Parathyroid adenoma (tissue), 2 donors: ENCODE measurements around the gene AK1.
A peak's percentile ranks its signal among the peaks of the same experiment; 100 is the strongest.

Experiments
- H2AFZ ChIP-seq: fragments of 300-600 bp; sonication (generic); one replicate; pipeline ENCODE4 v1.7.0; 2017; ENCODE audit warnings: antibody characterized with exemption, mild to moderate bottlenecking
- H3K27ac ChIP-seq: fragments of 300-600 bp; sonication (generic); one replicate; pipeline ENCODE4 v1.7.0; 2017
- H3K27me3 ChIP-seq: fragments of 300-600 bp; sonication (generic); one replicate; pipeline ENCODE4 v1.7.0; 2017; ENCODE audit warnings: low read length; ENCODE audit not compliant: control insufficient read depth, insufficient read depth
- H3K36me3 ChIP-seq: fragments of 300-600 bp; sonication (generic); one replicate; pipeline ENCODE4 v1.7.0; 2017; ENCODE audit warnings: low read length; ENCODE audit not compliant: control insufficient read depth, insufficient read depth
- H3K4me1 ChIP-seq: fragments of 300-600 bp; sonication (generic); one replicate; pipeline ENCODE4 v1.7.0; 2017; ENCODE audit warnings: control low read depth
- H3K4me2 ChIP-seq: fragments of 300-600 bp; sonication (generic); one replicate; pipeline ENCODE4 v1.7.0; 2017; ENCODE audit warnings: low read length
- H3K4me3 ChIP-seq: fragments of 300-600 bp; sonication (generic); one replicate; pipeline ENCODE4 v1.7.0; 2017; ENCODE audit warnings: low read depth, low read length
- H3K79me2 ChIP-seq: fragments of 300-600 bp; sonication (generic); one replicate; pipeline ENCODE4 v1.7.0; 2017; ENCODE audit warnings: control low read depth
- H3K9ac ChIP-seq: fragments of 300-600 bp; sonication (generic); one replicate; pipeline ENCODE4 v1.7.0; 2017; ENCODE audit warnings: mild to moderate bottlenecking
- H3K9me3 ChIP-seq: fragments of 300-600 bp; sonication (generic); one replicate; pipeline ENCODE4 v1.7.0; 2017; ENCODE audit warnings: low read length; ENCODE audit not compliant: control insufficient read depth
- CTCF ChIP-seq: fragments of 300-600 bp; sonication (generic); IDR thresholded peaks from one replicate; pipeline ENCODE4 v1.7.0; 2017; ENCODE audit warnings: antibody characterized with exemption, mild to moderate bottlenecking
- donor health status: primary hyperparathyroidism.

The AK1 gene

GRCh38 chr9:127825319-127826051 lies 52.0 kb downstream of the AK1 start:
- H3K4me1 ChIP-seq, result no peaks in the 10 kb centered on the region
- H3K27ac ChIP-seq, result no peak overlapping the region
- no peaks in the 10 kb centered on the region for H3K36me3 ChIP-seq

GRCh38 chr9:127822108-127822507 lies 55.4 kb downstream of the AK1 start:
- Histone ChIP-seq H3K4me3 (no peak overlapping the region), H2AFZ (no peak overlapping the region), H3K27ac (no peak overlapping the region), H3K9ac (no peak overlapping the region), H3K4me1 (no peaks in the 10 kb centered on the region), H3K4me2 (no peak overlapping the region), H3K36me3 (no peaks in the 10 kb centered on the region), H3K9me3 (no peaks in the 10 kb centered on the region), H3K27me3 (no peaks in the 10 kb centered on the region), H3K79me2 (no peaks in the 10 kb centered on the region)
- TF ChIP-seq CTCF, result no peak

More at GRCh38 chr9:127825319-127826051, 52.0 kb downstream of the AK1 start:
- no peaks in the 10 kb centered on the region for H3K9me3 ChIP-seq
- H3K9ac ChIP-seq, result no peak overlapping the region
- peak; percentile 28 for TF ChIP-seq CTCF
- H3K79me2 ChIP-seq, result no peaks in the 10 kb centered on the region
- H3K27me3 ChIP-seq, result no peaks in the 10 kb centered on the region
- H3K4me2 ChIP-seq, result no peak overlapping the region
- H2AFZ ChIP-seq, result no peak overlapping the region
- H3K4me3 ChIP-seq, result no peak overlapping the region

- Histone ChIP-seq H3K4me1 (no peaks in the 10 kb centered on the region), H3K27ac (no peak overlapping the region), H3K9ac (no peak overlapping the region), H3K79me2 (no peaks in the 10 kb centered on the region), H3K9me3 (no peaks in the 10 kb centered on the region), H3K36me3 (no peaks in the 10 kb centered on the region), H3K4me3 (no peak overlapping the region), H3K27me3 (no peaks in the 10 kb centered on the region), H3K4me2 (no peak overlapping the region), H2AFZ (no peak overlapping the region)
- TF ChIP-seq CTCF, result no peak
These were observed 58.9 kb downstream of the AK1 start for GRCh38 chr9:127818574-127818973.

- H3K9me3 ChIP-seq, result no peaks in the 10 kb centered on the region
- no peak overlapping the region for H3K4me3 ChIP-seq
- no peak overlapping the region for H3K4me2 ChIP-seq
- H3K27ac ChIP-seq, result no peak overlapping the region
- no peaks in the 10 kb centered on the region for H3K79me2 ChIP-seq
- no peaks in the 10 kb centered on the region for H3K36me3 ChIP-seq
- no peak overlapping the region for H3K9ac ChIP-seq
- TF ChIP-seq CTCF, result no peak
- no peaks in the 10 kb centered on the region for H3K4me1 ChIP-seq
- H2AFZ ChIP-seq, result no peak overlapping the region
- no peaks in the 10 kb centered on the region for H3K27me3 ChIP-seq
These were observed 59.5 kb downstream of the AK1 start for GRCh38 chr9:127817881-127818434.

- Histone ChIP-seq H3K4me1 (no peaks in the 10 kb centered on the region), H3K9me3 (no peaks in the 10 kb centered on the region), H2AFZ (no peak overlapping the region), H3K79me2 (no peaks in the 10 kb centered on the region), H3K36me3 (no peaks in the 10 kb centered on the region), H3K27ac (no peak overlapping the region), H3K4me2 (no peak overlapping the region), H3K27me3 (no peaks in the 10 kb centered on the region), H3K4me3 (no peak overlapping the region), H3K9ac (no peak overlapping the region)
- no peak for TF ChIP-seq CTCF
These were observed 60.7 kb downstream of the AK1 start for GRCh38 chr9:127816728-127817127.
